B cell (primary cell): ENCODE measurements around the gene PPP4R4. TPM values are rescaled to one million over a fixed set of nuclear protein-coding genes. Genes with fewer than 3 reads are reported as not detected.

Experiments used
- ATAC-seq: fragments of 200-7000 bp; cut with Tn5 transposase; one replicate; pipeline ENCODE4 v1.10.0; 2021; ENCODE audit warnings: low read depth, mild to moderate bottlenecking, moderate number of reproducible peaks, moderate library complexity
- CTCF ChIA-PET: fragments of 350-600 bp; sonication (Branson Sonifier 250); formaldehyde crosslinking; loops from one replicate; lab custom pipeline; 2021; ENCODE audit warnings: antibody characterized with exemption, inconsistent platforms; lab: Charles Lee
- POLR2A ChIA-PET: fragments of 350-600 bp; sonication (Branson Sonifier 250); formaldehyde crosslinking; loops from one replicate; lab custom pipeline; 2021; ENCODE audit warnings: antibody characterized with exemption; lab: Charles Lee
- DNase-seq: peaks from one replicate; pipeline ENCODE4 v3.0.0; 2013
- H2AFZ ChIP-seq: 2 replicates; pipeline ENCODE4 v1.6.1; 2012; ENCODE audit warnings: mild to moderate bottlenecking, low read depth, low read length; ENCODE audit not compliant: insufficient read depth, poor library complexity, severe bottlenecking
- H3K27ac ChIP-seq, 2 donors: 1 replicate in 1 of 2; 2 replicates in 1 of 2; pipeline ENCODE4 v1.5.1; 2012 to 2013; ENCODE audit warnings: low read length in 2 of 2, mild to moderate bottlenecking in 2 of 2, moderate library complexity in 1 of 2
- H3K27me3 ChIP-seq, 4 experiments: fragments of 200-600 bp in 1 of 4; sonication (generic) in 1 of 4; replicated peaks in 1 of 4; 1 replicate in 2 of 4; 2 replicates in 2 of 4; pipeline versions ENCODE4 v1.6.1 to v1.7.0; 2013 to 2016; ENCODE audit warnings: low read length in 3 of 4, mild to moderate bottlenecking in 2 of 4, mixed read lengths in 1 of 4, moderate library complexity in 1 of 4; ENCODE audit not compliant: insufficient read depth in 4 of 4, control insufficient read depth in 3 of 4; ENCODE audit errors: control extremely low read depth in 1 of 4
- H3K36me3 ChIP-seq, 2 experiments: replicated peaks in 1 of 2; 1 replicate in 1 of 2; 2 replicates in 1 of 2; pipeline versions ENCODE4 v1.6.1 to v1.7.1; 2013; ENCODE audit warnings: low read length in 1 of 2; ENCODE audit not compliant: insufficient read depth in 2 of 2, control insufficient read depth in 1 of 2; ENCODE audit errors: control extremely low read depth in 1 of 2, extremely low read depth in 1 of 2
- H3K4me1 ChIP-seq, 2 donors: fragments of 200-600 bp in 1 of 2; sonication (generic) in 1 of 2; 1 replicate in 1 of 2; 2 replicates in 1 of 2; pipeline versions ENCODE4 v1.5.1 to v1.6.1; 2013 to 2017; ENCODE audit warnings: low read length in 2 of 2; ENCODE audit not compliant: control insufficient read depth in 2 of 2, insufficient read depth in 2 of 2
- H3K4me2 ChIP-seq: replicated peaks from 2 replicates; pipeline ENCODE3; 2012; ENCODE audit warnings: mild to moderate bottlenecking, low read depth, low read length; ENCODE audit not compliant: poor library complexity, severe bottlenecking
- H3K4me3 ChIP-seq, 5 experiments: fragments of 200-600 bp in 1 of 5; sonication (generic) in 1 of 5; 1 replicate in 3 of 5; 2 replicates in 2 of 5; pipeline versions ENCODE4 v1.5.1 to v1.7.0; 2011 to 2016; ENCODE audit warnings: low read length in 4 of 5, mild to moderate bottlenecking in 4 of 5, low read depth in 2 of 5, control low read depth in 1 of 5, moderate library complexity in 1 of 5; ENCODE audit not compliant: insufficient read depth in 1 of 5; ENCODE audit errors: control extremely low read depth in 1 of 5, extremely low read depth in 1 of 5
- H3K79me2 ChIP-seq: fragments of 200-600 bp; sonication (generic); one replicate; pipeline ENCODE4 v1.6.0; 2016; ENCODE audit warnings: low read length; ENCODE audit not compliant: control insufficient read depth, insufficient read depth
- H3K9ac ChIP-seq: fragments of 200-600 bp; sonication (generic); 2 replicates; pipeline ENCODE4 v1.6.1; 2017; ENCODE audit warnings: mild to moderate bottlenecking, low read length, moderate library complexity
- H3K9me3 ChIP-seq, 3 donors: one replicate each; pipeline versions ENCODE4 v1.6.1 to v1.7.1; 2013; ENCODE audit warnings: low read length in 2 of 3; ENCODE audit not compliant: control insufficient read depth in 2 of 3, insufficient read depth in 1 of 3; ENCODE audit errors: control extremely low read depth in 1 of 3
- H4K20me1 ChIP-seq: 2 replicates; pipeline ENCODE4 v1.6.0; 2012; ENCODE audit warnings: mild to moderate bottlenecking, low read length; ENCODE audit not compliant: insufficient read depth, control insufficient read depth, poor library complexity, severe bottlenecking
- H3K27ac Mint-ChIP-seq: one replicate; pipeline ENCODE4 v1.8.0; 2021; ENCODE audit warnings: mixed read lengths
- H3K27me3 Mint-ChIP-seq: one replicate; pipeline ENCODE4 v1.8.0; 2021; ENCODE audit warnings: mixed read lengths
- H3K4me1 Mint-ChIP-seq: one replicate; pipeline ENCODE4 v1.8.0; 2021; ENCODE audit warnings: mixed read lengths
- H3K4me3 Mint-ChIP-seq: one replicate; pipeline ENCODE4 v1.8.0; 2021; ENCODE audit warnings: mixed read lengths
- H3K9me3 Mint-ChIP-seq: one replicate; pipeline ENCODE4 v1.8.0; 2022; ENCODE audit warnings: mixed read lengths; ENCODE audit not compliant: insufficient read depth
- CTCF ChIP-seq: fragments of 200-600 bp; IDR thresholded peaks from one replicate; pipeline ENCODE4 v1.8.0; 2022; ENCODE audit warnings: antibody characterized with exemption, mild to moderate bottlenecking
- EZH2 ChIP-seq: IDR thresholded peaks from 2 replicates; pipeline ENCODE4 v1.6.1; 2012; ENCODE audit warnings: borderline replicate concordance, low read depth, mild to moderate bottlenecking, moderate library complexity, low read length; ENCODE audit not compliant: insufficient read depth, poor library complexity, severe bottlenecking
- WGBS: methylation state at CpG from one replicate; pipeline ENCODE4 v1.1.5; 2013; ENCODE audit warnings: missing lambda C conversion rate; ENCODE audit not compliant: insufficient coverage; 5-methylcytosine and 5-hydroxymethylcytosine counted together
- intact Hi-C: fragments of 100-400 bp; cut with micrococcal nuclease; formaldehyde crosslinking; loops from one replicate; pipeline ENCODE4 v1.10.0; 2022
- polyA plus RNA-seq: library from polyadenylated mRNA; depleted of rRNA; stranded (reverse); fragments of >200 nt; gene quantifications from 2 replicates; pipeline ENCODE4 v1.2.3, GENCODE V29; 2012
- total RNA-seq, 2 donors: library from RNA; stranded (reverse); fragments of 120-200 nt in 1 of 2; gene quantifications; 1 replicate in 1 of 2; 2 replicates in 1 of 2; pipeline versions ENCODE4 v1.2.3 to v1.2.4, GENCODE V29; 2013 to 2022

PPP4R4 gene
- total and polyA plus RNA-seq, 2 donors (not counting 1 experiment from before 2014, with no cell fraction given) = not detected

- ATAC-seq (no peak), DNase-seq (no peak)
- Mint-ChIP-seq H3K4me1 (no peaks in the 10 kb centered on the region), H3K9me3 (peaks cover 11% of the 10 kb centered on the region), H3K4me3 (no peak overlapping the region), H3K27ac (no peak overlapping the region), H3K27me3 (peaks cover 4% of the 10 kb centered on the region)
- no peak overlapping the region for H2AFZ ChIP-seq
- TF ChIP-seq EZH2 (no peak), CTCF (no peak)
- no peaks in the 10 kb centered on the region for H4K20me1 ChIP-seq
- H3K9ac ChIP-seq = no peak overlapping the region
- H3K27me3 ChIP-seq = peaks cover 0 to 6% (median 0%) of the 10 kb centered on the region in 4 experiments
- peaks cover 0 to 30% (median 11%) of the 10 kb centered on the region in 3 donors for H3K9me3 ChIP-seq
- no peak overlapping the region for H3K4me2 ChIP-seq
- CTCF ChIA-PET = no interaction called here
- intact Hi-C loops = no loop called here
- WGBS = 83% methylated on average over 9 of the region's 12 CpGs
- H3K4me1 ChIP-seq = no peaks in the 10 kb centered on the region
- no peaks in the 10 kb centered on the region for H3K79me2 ChIP-seq
- no peak overlapping the region for H3K4me3 ChIP-seq
- POLR2A ChIA-PET = no interaction called here
- no peak overlapping the region for H3K27ac ChIP-seq
- H3K36me3 ChIP-seq = no peaks in the 10 kb centered on the region
Observed at GRCh38 chr14:94306047-94306978, 132.2 kb downstream of the PPP4R4 start.

- Mint-ChIP-seq H3K9me3 (peaks cover 11% of the 10 kb centered on the region), H3K27ac (no peak overlapping the region), H3K27me3 (peaks cover 4% of the 10 kb centered on the region), H3K4me1 (no peaks in the 10 kb centered on the region), H3K4me3 (no peak overlapping the region)
- ATAC-seq (no peak), DNase-seq (no peak)
- no CpG with 5 or more reads among the region's 5 CpGs for WGBS
- Histone ChIP-seq H3K36me3 (no peaks in the 10 kb centered on the region), H3K27me3 (peaks cover 0 to 6% (median 0%) of the 10 kb centered on the region in 4 experiments), H3K4me2 (no peak overlapping the region), H3K9ac (no peak overlapping the region), H3K4me3 (no peak overlapping the region), H3K4me1 (no peaks in the 10 kb centered on the region), H4K20me1 (no peaks in the 10 kb centered on the region), H3K79me2 (no peaks in the 10 kb centered on the region), H3K9me3 (peaks cover 0 to 30% (median 11%) of the 10 kb centered on the region in 3 donors), H3K27ac (no peak overlapping the region), H2AFZ (no peak overlapping the region)
- TF ChIP-seq CTCF = no peak
- no peak for TF ChIP-seq EZH2
- ChIA-PET CTCF (no interaction called here), POLR2A (no interaction called here)
- intact Hi-C loops = no loop called here
Observed at GRCh38 chr14:94307410-94307992, 133.4 kb downstream of the PPP4R4 start.
